Epithelial cell of alveolus of lung (primary cell): Measurements from ENCODE around the gene HELB. TPM values are rescaled to one million over a fixed set of nuclear protein-coding genes. Genes with fewer than 3 reads are reported as not detected.

Experiments used
- total RNA-seq: library from RNA; depleted of rRNA; stranded (reverse); fragments of >200 nt; gene quantifications from 2 replicates; pipeline ENCODE4 v1.2.1, GENCODE V29; 2015

Gene HELB
- total RNA-seq = 1.3 and 3.4 TPM in 2 replicates

DNA sequence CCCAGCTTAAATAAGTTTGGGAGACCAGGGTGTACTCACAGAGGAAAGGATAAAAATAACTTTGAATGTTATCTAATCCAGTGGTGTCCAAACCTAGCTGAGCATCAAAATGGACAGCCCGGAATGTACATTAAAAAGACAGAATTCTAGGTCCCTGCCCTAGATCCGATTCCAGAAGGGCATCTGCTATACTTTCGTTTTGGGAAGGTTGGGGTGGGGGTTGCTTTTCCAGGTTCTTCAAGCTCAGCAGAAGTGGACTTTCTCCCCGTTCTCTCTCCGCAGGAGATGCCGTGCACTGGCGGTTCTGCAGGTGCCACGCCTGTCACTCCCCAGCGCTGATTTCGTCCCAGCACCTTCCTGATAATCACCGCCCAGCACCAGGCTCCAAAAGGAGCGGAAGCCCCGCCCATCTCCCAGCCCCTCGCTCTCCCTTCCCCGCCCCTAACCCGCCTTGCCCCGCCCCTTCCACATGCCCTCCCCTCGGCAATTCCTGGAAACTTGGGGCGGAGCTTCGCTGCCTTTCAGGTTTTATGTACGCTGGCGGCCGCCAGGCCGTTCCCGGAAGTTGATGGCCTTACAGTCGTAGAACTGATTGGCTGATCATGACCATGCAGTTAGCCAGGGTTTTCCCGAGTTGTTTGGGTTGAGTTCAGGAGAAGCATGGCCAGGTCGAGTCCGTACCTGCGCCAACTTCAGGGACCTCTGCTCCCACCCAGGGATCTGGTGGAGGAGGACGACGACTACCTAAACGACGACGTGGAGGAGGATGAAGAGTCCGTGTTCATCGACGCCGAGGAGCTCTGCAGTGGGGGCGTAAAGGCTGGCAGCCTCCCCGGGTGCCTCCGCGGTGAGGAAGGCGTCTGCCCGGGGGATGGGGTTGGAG lies at the start of gene HELB:
HELB (plus strand) TSS at position 550 of the 883 bp plus-strand sequence; CDS start at position 661, 111 bp downstream.

Other genes starting within 250 kb of the HELB start
- gene LLPH, start 171.7 kb upstream of the HELB start, total RNA-seq = 11.0 and 11.3 TPM in 2 replicates
- gene TMBIM4, start 132.5 kb upstream of the HELB start, total RNA-seq = 69.7 and 77.4 TPM in 2 replicates
- gene IRAK3, start 113.3 kb upstream of the HELB start, total RNA-seq = 16.0 and 20.9 TPM in 2 replicates